ENCODE data around the gene MDC1. TPM values are rescaled to one million over a fixed set of nuclear protein-coding genes. Genes with fewer than 3 reads are reported as not detected.
"Not testable (repeated sequence)": the region's sequence is repeated elsewhere in the genome, so short reads cannot be mapped to it uniquely, and the experiment has no call there.

MDC1 gene
- total and polyA plus RNA-seq, 4 experiments from 2014 or later: 9.8 to 73.5 (median 60.7) TPM; not detected in 1

GRCh38 chr6:30722280-30723112 lies 5.4 kb upstream of the MDC1 start:
- intact Hi-C loops (cut with micrococcal nuclease): loop anchor here (1.0 kb wide), 5 partner anchors 8 to 240 kb away; partner anchors contain the start of gene ATAT1
- CTCF ChIA-PET (ENCODE audit: partially characterized antibody): interaction anchor here (0.7 to 23.1 kb wide), 43 partner anchors 9 to 365 kb away, joined by 3 to 865 read pairs (median 5); partner anchors contain the start of genes ABCF1, ATAT1, DHX16 and MRPS18B
- no peaks in the 10 kb centered on the region for H3K27me3 Mint-ChIP-seq
- peak; percentile 80 to 87 (median 81) for DNase-seq
- Histone ChIP-seq H3K36me3 (ENCODE audit: insufficient read depth, low read length) (peaks cover 42% of the 10 kb centered on the region), H3K27ac (ENCODE audit: low read depth, low read length) (peak overlapping the region; percentile 82), H3K9me3 (ENCODE audit: control insufficient read depth in 1 of 2, low read length in 2 of 2) (no peaks in the 10 kb centered on the region), H3K4me3 (ENCODE audit: low read length in 2 of 2) (peak overlapping the region; percentile 67 to 80), H3K27me3 (ENCODE audit: insufficient read depth, low read length) (no peaks in the 10 kb centered on the region), H3K4me1 (ENCODE audit: insufficient read depth, low read length) (peaks cover 60% of the 10 kb centered on the region)
- H3K36me3 Mint-ChIP-seq: peaks cover 28 to 59% of the 10 kb centered on the region in 2 donors
- peak overlapping the region; percentile 90 to 99 (median 98) for H3K4me3 Mint-ChIP-seq
- POLR2A ChIA-PET (ENCODE audit: partially characterized antibody): interaction anchor here (0.7 to 47.0 kb wide), 22 partner anchors 9 to 365 kb away, joined by 3 to 1474 read pairs (median 6); partner anchors contain the start of genes ABCF1, DHX16, MRPS18B and NRM
- H3K9me3 Mint-ChIP-seq: peaks cover 0 to 6% (median 0%) of the 10 kb centered on the region in 8 donors
- H3K4me1 Mint-ChIP-seq: peaks cover 24 to 69% (median 46%) of the 10 kb centered on the region in 4 donors
- peak overlapping the region; percentile 92 to 99 (median 97) for H3K27ac Mint-ChIP-seq

GRCh38 chr6:30722025-30722279 lies 4.9 kb upstream of the MDC1 start:
- not testable (repeated sequence) for H3K9me3 ChIP-seq (ENCODE audit: control insufficient read depth in 1 of 2, low read length in 2 of 2); H3K27me3 Mint-ChIP-seq; H3K27me3 ChIP-seq (ENCODE audit: insufficient read depth, low read length); H3K9me3 Mint-ChIP-seq
- Histone ChIP-seq H3K36me3 (ENCODE audit: insufficient read depth, low read length) (peaks cover 37% of the 10 kb centered on the region), H3K27ac (ENCODE audit: low read depth, low read length) (peak overlapping the region; percentile 82), H3K4me1 (ENCODE audit: insufficient read depth, low read length) (peaks cover 60% of the 10 kb centered on the region), H3K4me3 (ENCODE audit: low read length in 2 of 2) (peak overlapping the region; percentile 67 to 80)
- intact Hi-C loops (cut with micrococcal nuclease): loop anchor here (1.0 kb wide), 5 partner anchors 8 to 240 kb away; partner anchors contain the start of gene ATAT1
- Mint-ChIP-seq H3K27ac (peak overlapping the region; percentile 92 to 99 (median 97)), H3K4me1 (peaks cover 25 to 73% (median 50%) of the 10 kb centered on the region in 4 donors), H3K4me3 (peak overlapping the region; percentile 90 to 99 (median 98)), H3K36me3 (peaks cover 30 to 62% of the 10 kb centered on the region in 2 donors)
- ChIA-PET CTCF (ENCODE audit: partially characterized antibody) (interaction anchor here (0.7 to 23.1 kb wide), 35 partner anchors 9 to 366 kb away, joined by 3 to 865 read pairs (median 6); partner anchors contain the start of genes ABCF1, ATAT1, DHX16 and MRPS18B), POLR2A (ENCODE audit: partially characterized antibody) (interaction anchor here (0.7 to 47.0 kb wide), 23 partner anchors 9 to 365 kb away, joined by 3 to 1474 read pairs (median 6); partner anchors contain the start of genes ABCF1, DHX16, MRPS18B and NRM)
- DNase-seq: peak in 1 of 5 donors; percentile 61

- intact Hi-C loops (cut with micrococcal nuclease): loop anchor here (1.0 to 2.0 kb wide), 9 partner anchors 9 to 239 kb away; partner anchors contain the start of genes ATAT1, C6orf136, HLA-E and MRPS18B
- Histone ChIP-seq H3K27ac (ENCODE audit: low read depth, low read length) (peak overlapping the region; percentile 82), H3K9me3 (ENCODE audit: control insufficient read depth in 1 of 2, low read length in 2 of 2) (no peaks in the 10 kb centered on the region), H3K4me3 (ENCODE audit: low read length in 2 of 2) (peak overlapping the region; percentile 67 to 80), H3K27me3 (ENCODE audit: insufficient read depth, low read length) (no peaks in the 10 kb centered on the region), H3K36me3 (ENCODE audit: insufficient read depth, low read length) (peaks cover 33% of the 10 kb centered on the region), H3K4me1 (ENCODE audit: insufficient read depth, low read length) (peaks cover 64% of the 10 kb centered on the region)
- peaks cover 31 to 62% of the 10 kb centered on the region in 2 donors for H3K36me3 Mint-ChIP-seq
- DNase-seq: peak; percentile 89 to 96 (median 96)
- H3K27me3 Mint-ChIP-seq: no peaks in the 10 kb centered on the region
- peak overlapping the region; percentile 95 to 99 (median 98) for H3K27ac Mint-ChIP-seq
- H3K4me3 Mint-ChIP-seq: peak overlapping the region; percentile 90 to 99 (median 98)
- ChIA-PET POLR2A (ENCODE audit: partially characterized antibody) (interaction anchor here (0.7 to 47.0 kb wide), 23 partner anchors 10 to 240 kb away, joined by 3 to 1474 read pairs (median 6); partner anchors contain the start of genes ABCF1, DHX16, MRPS18B and NRM), CTCF (ENCODE audit: partially characterized antibody) (interaction anchor here (1.0 to 23.1 kb wide), 32 partner anchors 9 to 271 kb away, joined by 3 to 865 read pairs (median 6); partner anchors contain the start of genes ABCF1, ATAT1, DHX16 and MRPS18B)
- H3K9me3 Mint-ChIP-seq: peaks cover 0 to 6% (median 0%) of the 10 kb centered on the region in 8 donors
- peaks cover 28 to 76% (median 53%) of the 10 kb centered on the region in 4 donors for H3K4me1 Mint-ChIP-seq
These were observed 4.3 kb upstream of the MDC1 start for GRCh38 chr6:30721198-30722024.

- Histone ChIP-seq H3K9me3 (ENCODE audit: control insufficient read depth in 1 of 2, low read length in 2 of 2) (no peaks in the 10 kb centered on the region), H3K36me3 (ENCODE audit: insufficient read depth, low read length) (peaks cover 29% of the 10 kb centered on the region), H3K27me3 (ENCODE audit: insufficient read depth, low read length) (no peaks in the 10 kb centered on the region), H3K4me3 (ENCODE audit: low read length in 2 of 2) (peak overlapping the region; percentile 63 to 74), H3K4me1 (ENCODE audit: insufficient read depth, low read length) (peaks cover 68% of the 10 kb centered on the region), H3K27ac (ENCODE audit: low read depth, low read length) (peak overlapping the region; percentile 75)
- peak in 3 of 5 donors; percentile 51 to 57 (median 53) for DNase-seq
- Mint-ChIP-seq H3K27me3 (no peaks in the 10 kb centered on the region), H3K36me3 (peaks cover 31 to 64% of the 10 kb centered on the region in 2 donors), H3K4me1 (peaks cover 32 to 82% (median 58%) of the 10 kb centered on the region in 4 donors), H3K9me3 (peaks cover 0 to 6% (median 0%) of the 10 kb centered on the region in 8 donors), H3K4me3 (peak overlapping the region; percentile 90 to 99 (median 98)), H3K27ac (peak overlapping the region; percentile 95 to 99 (median 98))
- intact Hi-C loops (cut with micrococcal nuclease): loop anchor here (1.0 to 2.0 kb wide), 4 partner anchors 38 to 232 kb away; partner anchors contain the start of genes C6orf136, HLA-E, MRPS18B and PPP1R10
- POLR2A ChIA-PET (ENCODE audit: partially characterized antibody): interaction anchor here (0.9 to 47.0 kb wide), 14 partner anchors 9 to 239 kb away, joined by 3 to 1474 read pairs (median 16); partner anchors contain the start of genes DHX16, MRPS18B, NRM and PPP1R10
- CTCF ChIA-PET (ENCODE audit: partially characterized antibody): interaction anchor here (1.0 to 23.1 kb wide), 10 partner anchors 8 to 238 kb away, joined by 3 to 865 read pairs (median 18); partner anchors contain the start of genes DHX16, MRPS18B and PPP1R10
These were observed 3.7 kb upstream of the MDC1 start for GRCh38 chr6:30720738-30721197.

- intact Hi-C loops (cut with micrococcal nuclease): loop anchor here (2.0 kb wide), 1 partner anchor 231 kb away; the partner anchor contains the start of gene HLA-E
- no peaks in the 10 kb centered on the region for H3K9me3 ChIP-seq (ENCODE audit: control insufficient read depth in 1 of 2, low read length in 2 of 2)
- ChIA-PET CTCF (ENCODE audit: partially characterized antibody) (interaction anchor here (1.0 to 23.1 kb wide), 8 partner anchors 11 to 176 kb away, joined by 3 to 865 read pairs (median 4); partner anchors contain the start of gene DHX16), POLR2A (ENCODE audit: partially characterized antibody) (interaction anchor here (0.9 to 47.0 kb wide), 15 partner anchors 8 to 394 kb away, joined by 3 to 1474 read pairs (median 11); partner anchors contain the start of genes DHX16, MRPS18B, NRM and PPP1R10)
- H3K27ac ChIP-seq (ENCODE audit: low read depth, low read length): peak within 1 kb of the TSS; percentile 75
- peaks cover 24% of the 10 kb centered on the region for H3K36me3 ChIP-seq (ENCODE audit: insufficient read depth, low read length)
- peaks cover 0 to 6% (median 0%) of the 10 kb centered on the region in 8 donors for H3K9me3 Mint-ChIP-seq
- peaks cover 29 to 62% of the 10 kb centered on the region in 2 donors for H3K36me3 Mint-ChIP-seq
- H3K4me3 ChIP-seq (ENCODE audit: low read length in 2 of 2): peak within 1 kb of the TSS; percentile 63 to 77
- H3K4me1 Mint-ChIP-seq: peaks cover 35 to 83% (median 59%) of the 10 kb centered on the region in 4 donors
- H3K27me3 ChIP-seq (ENCODE audit: insufficient read depth, low read length): no peaks in the 10 kb centered on the region
- H3K27ac Mint-ChIP-seq: peak within 1 kb of the TSS; percentile 95 to 99 (median 98)
- peak; percentile 93 to 97 (median 95) for DNase-seq
- H3K4me1 ChIP-seq (ENCODE audit: insufficient read depth, low read length): peaks cover 68% of the 10 kb centered on the region
- no peaks in the 10 kb centered on the region for H3K27me3 Mint-ChIP-seq
- H3K4me3 Mint-ChIP-seq: peak within 1 kb of the TSS; percentile 90 to 99 (median 98)
These were observed 3.0 kb upstream of the MDC1 start, which contains the start of gene TUBB for GRCh38 chr6:30719791-30720737. Gene TUBB (plus strand): TSS chr6:30720352. CDS start chr6:30720507, 155 bp downstream.

Measured in CD4-positive, alpha-beta memory T cell (primary cell).